ENCODE data around the gene CNN2.

DNA sequence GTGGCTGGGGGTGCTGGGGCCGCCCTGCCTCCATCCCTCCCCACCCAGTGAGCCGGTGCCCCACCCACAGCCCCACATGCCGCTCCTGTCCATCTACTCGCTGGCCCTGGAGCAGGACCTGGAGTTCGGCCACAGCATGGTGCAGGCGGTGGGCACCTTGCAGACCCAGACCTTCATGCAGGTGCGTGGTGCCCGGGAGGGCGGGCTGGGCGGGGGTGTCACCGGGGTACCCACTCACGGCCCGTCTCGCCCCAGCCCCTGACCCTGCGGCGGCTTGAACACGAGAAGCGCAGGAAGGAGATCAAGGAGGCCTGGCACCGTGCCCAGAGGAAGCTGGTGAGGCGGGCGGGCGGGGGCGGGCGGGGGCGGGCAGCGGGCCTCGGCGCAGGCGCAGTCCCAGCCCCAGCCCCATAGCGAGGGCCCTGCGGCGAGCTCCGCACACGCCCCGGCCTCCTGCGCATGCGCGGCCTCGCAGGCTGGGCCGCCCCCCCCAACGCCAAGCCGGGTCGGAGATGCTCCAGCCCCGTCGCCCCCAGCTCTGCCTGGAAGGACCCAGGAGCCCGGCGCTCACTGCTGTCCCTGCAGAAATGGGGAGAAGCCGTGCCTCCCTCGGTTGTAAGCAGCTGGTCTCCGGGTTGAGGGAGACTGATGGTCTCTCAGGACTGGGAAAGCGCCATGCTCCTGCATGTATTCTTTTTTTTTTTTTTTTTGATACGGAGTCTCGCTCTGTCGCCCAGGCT is 48.3 kb downstream of the CNN2 start:
- TF ChIP-seq, protein P1, sequence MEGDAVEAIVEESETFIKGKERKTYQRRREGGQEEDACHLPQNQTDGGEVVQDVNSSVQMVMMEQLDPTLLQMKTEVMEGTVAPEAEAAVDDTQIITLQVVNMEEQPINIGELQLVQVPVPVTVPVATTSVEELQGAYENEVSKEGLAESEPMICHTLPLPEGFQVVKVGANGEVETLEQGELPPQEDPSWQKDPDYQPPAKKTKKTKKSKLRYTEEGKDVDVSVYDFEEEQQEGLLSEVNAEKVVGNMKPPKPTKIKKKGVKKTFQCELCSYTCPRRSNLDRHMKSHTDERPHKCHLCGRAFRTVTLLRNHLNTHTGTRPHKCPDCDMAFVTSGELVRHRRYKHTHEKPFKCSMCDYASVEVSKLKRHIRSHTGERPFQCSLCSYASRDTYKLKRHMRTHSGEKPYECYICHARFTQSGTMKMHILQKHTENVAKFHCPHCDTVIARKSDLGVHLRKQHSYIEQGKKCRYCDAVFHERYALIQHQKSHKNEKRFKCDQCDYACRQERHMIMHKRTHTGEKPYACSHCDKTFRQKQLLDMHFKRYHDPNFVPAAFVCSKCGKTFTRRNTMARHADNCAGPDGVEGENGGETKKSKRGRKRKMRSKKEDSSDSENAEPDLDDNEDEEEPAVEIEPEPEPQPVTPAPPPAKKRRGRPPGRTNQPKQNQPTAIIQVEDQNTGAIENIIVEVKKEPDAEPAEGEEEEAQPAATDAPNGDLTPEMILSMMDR (IDR thresholded peaks at IDR 0.05), result no peak
- no peak for TF ChIP-seq POLR2A (IDR thresholded peaks at IDR 0.05)
